B cell (primary cell): ENCODE data around the gene POLR1G.

Source experiments
- CTCF ChIP-seq: fragments of 200-600 bp; IDR thresholded peaks from one replicate; pipeline ENCODE4 v1.8.0; 2022; ENCODE audit warnings: antibody characterized with exemption, mild to moderate bottlenecking
- EZH2 ChIP-seq: IDR thresholded peaks from 2 replicates; pipeline ENCODE4 v1.6.1; 2012; ENCODE audit warnings: borderline replicate concordance, low read depth, mild to moderate bottlenecking, moderate library complexity, low read length; ENCODE audit not compliant: insufficient read depth, poor library complexity, severe bottlenecking

GRCh38 chr19:45440873-45441654 is 34.6 kb downstream of the POLR1G start:
- no peak for TF ChIP-seq CTCF
- no peak for TF ChIP-seq EZH2
